Stromal cell of bone marrow (primary cell): Measurements from ENCODE around the gene C1orf21.
A peak's percentile ranks its signal among the peaks of the same experiment; 100 is the strongest.

Experiments used
- DNase-seq: peaks from one replicate; pipeline ENCODE4 v3.0.0-alpha.2; 2012; ENCODE audit warnings: low read depth

Gene C1orf21

DNA sequence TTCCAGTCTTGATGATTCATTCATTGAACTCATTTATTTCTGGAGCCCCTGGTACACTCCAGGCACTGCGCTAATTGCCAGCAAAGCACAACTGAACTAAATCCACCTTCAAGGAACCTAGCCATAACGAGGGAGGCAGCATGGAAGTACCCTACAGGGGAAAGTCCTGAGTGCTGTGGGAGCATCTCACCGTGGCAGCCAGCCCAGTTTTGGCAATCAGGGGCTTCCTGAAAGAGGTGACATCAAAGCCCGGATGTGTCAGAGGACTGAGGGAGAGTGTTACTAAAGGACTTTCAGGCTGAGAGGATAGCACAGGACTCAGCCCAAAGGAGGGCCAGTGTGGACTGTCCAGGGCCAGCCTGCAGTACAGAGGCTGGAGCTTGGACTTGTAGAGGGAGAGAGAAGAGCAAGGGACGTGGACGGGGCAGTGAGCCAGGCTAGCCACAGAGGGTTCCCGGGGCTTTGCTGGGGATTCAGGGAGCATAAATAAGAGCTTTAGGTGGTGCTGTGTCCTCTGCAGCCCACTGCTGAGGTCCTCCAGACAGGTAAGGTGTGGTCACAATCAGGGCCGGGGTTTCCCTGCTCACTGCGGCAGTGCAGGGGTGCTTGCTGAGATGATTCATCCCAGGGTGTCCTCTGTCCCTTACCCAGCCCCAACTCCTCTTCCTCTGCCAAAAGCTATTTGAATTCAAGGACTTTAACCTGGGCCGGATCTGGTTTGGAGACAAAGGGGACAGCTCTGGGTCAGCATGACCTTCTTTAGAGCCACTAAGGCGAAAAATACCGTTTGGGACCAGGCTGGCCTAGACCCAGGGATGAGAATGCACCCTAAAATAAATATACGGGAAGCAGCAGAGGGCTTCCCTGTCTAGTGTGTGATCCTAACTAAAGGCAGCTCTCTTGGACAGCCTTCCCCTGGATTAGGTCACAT, 239.5 kb downstream of the C1orf21 start:
- DNase-seq = no peak

DNA sequence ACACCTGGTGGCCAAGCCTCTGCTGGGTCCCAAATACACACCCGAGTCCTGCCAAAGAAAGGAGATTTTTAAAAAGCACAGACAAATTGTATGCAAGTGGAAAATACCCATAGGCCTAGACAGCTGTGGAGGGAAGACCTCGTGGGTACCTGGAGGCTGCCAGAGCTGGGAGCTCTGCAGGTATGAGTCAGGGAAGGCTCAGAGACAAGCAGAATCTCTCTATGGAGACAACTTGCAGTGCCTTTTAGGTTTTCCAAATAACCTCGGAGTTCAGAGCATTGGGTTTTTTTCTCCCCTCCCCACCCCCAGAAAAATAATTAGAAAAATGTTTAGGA, 240.1 kb downstream of the C1orf21 start:
- no peak for DNase-seq

DNA sequence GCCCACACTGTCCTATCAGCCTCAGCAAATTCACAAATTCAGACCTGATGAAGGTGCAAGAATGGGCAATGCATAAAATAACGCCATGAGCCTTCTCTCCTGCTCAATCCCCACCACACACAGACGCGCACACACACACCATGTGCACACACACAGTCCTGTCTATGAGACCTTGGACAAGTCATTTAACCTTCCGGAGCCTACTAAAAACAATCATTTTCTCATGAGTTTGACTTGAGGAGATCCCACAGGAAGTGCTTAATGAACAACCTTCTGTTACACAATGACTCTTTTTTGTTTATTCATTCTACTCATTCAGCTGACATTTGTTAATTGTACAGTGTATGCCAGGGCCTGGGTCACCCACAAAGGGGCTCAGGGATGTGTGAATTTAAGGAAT, 242.4 kb downstream of the C1orf21 start:
- DNase-seq = no peak

DNA sequence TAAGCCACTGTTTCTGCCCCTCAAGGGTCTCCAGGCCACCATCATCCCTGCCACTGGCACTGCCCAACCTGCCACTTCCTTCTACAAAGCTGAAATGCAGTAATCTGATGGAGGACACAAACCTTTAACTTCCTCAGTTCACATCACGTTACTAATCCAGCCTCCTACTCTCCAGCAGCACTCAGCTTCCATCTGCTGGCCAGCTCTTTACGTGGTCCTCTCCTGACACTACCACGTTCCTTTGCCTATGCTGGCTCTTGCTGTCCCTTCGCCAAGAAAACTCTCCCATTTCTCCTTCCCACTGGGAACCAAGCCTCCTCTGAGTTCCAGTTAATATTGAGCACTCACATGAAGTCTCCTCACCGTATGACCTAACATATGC, 243.8 kb downstream of the C1orf21 start:
- DNase-seq = no peak

DNA sequence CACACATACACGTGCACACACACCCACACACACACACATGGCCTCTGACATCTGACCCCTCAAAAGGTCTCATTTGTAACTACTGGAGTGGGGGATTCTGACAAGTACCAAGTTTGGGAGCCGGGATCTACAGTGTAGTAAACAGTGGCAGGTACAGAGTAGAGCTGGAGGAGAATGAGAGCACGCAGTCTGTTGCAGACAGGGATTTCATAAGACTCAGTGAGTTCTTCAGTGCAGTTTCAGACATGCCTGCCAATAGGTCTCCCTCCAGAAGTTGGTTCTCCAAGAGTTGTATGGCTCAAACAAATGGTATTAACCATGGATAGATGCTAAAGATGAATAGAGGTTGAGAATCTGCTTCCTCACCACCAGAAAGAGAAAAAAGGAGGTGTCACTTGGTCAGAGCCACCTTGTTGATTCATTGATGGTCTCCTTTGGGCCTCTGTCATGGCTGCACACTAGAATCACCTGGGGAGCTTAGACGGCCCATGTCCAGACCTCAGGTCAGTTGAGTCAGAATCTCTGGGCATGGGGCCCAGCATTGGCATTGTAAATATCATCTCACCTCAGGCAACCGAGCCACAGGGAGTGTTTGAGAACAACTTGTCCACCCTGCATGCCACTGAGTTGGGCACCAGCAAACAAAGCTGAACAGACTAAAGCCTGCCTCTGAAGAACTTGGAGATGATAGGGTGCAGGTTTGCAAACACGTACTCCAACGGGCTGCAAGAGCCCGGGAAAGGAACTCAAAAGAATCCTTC, 245.8 kb downstream of the C1orf21 start:
- DNase-seq = no peak

DNA sequence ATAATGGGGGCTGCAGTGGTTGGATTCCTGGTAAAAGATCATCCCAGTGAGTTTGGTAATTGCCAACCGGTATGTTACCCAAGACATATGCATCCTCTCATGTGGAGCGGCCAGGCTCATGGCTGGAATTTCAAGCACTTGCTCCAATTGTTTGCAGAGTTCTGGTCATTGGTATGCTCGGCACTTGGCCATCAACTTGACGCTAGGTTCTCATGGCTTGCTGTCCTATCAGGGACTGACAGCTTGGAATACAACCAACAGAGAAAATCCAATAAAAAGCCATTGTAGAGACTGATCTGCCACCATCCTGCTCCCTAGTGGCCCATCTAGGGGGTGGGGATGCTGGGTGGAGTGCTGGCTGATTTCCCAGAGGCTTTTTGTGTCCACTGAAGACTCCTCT, 247.0 kb downstream of the C1orf21 start:
- DNase-seq = no peak

DNA sequence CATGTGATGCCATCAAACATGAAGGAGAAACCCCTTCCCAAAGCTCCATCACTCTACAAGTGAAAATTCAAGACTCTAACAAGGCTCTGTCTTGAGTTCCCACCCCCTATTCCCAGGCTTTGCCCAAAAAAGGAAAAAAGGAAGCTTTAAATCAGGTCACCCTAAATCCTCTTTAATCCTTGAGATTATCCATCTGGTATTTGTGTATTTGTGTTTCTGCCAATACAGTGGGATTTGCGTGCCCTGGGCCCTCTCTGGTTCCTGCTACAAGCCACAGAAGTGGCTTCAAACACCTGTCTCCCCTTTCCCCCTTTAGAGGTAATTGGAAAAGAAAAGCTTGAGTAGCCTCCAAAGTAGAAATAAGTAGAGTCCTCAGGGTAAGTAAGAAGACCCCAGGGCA, 247.5 kb downstream of the C1orf21 start:
- DNase-seq = no peak

DNA sequence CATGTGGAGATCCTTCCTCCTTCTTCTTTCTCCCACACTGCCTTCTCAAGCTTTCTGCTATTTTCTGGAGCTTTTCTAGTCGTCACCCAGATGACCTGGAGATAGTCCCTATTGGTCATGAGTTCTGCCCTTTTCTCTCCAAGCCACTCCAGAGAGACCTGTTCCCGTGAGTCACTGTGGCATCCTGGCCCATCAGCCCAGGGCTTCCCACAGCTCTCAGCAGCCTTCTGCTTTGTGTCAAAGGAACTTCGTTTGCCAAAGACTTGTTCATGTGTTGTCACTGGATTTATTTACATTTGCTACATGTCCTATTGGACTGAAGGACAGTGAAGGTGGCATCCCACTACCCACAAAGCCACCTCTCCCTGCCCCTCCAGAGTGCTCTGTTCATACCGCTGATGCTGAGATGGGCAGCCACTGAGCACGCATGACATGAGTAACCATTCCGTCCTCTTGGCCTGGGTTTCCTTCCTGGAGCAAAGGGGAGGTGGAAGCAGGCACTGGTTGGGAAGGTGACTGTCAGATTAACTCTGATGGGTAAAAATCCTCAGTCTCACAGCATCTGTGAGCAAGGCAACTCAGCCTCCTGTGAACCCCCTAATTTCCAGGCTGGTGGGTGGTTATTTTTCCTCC, 248.6 kb downstream of the C1orf21 start:
- DNase-seq = no peak

DNA sequence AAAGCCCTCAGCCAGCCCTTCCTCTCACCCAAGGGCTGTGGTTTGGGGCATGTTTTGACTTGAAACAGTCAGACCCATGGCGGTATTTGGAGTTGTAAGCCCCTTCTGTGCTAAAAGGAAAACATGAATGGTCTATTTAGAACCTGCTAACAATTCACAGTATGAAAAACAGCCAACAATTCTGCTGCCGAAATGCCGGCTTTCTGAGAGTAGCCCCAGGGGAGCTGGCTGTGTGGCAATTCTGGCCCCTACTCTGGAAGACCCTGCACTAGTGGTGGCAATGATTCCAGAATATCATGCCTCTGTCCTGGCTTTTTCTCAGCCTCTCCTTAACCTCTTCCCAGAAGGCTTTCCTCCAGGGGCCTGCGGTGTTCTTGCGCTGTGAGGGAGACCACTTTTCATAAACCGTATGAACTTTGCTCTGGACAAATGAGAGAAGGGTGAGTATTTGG, 249.2 kb downstream of the C1orf21 start:
- DNase-seq = no peak

DNA sequence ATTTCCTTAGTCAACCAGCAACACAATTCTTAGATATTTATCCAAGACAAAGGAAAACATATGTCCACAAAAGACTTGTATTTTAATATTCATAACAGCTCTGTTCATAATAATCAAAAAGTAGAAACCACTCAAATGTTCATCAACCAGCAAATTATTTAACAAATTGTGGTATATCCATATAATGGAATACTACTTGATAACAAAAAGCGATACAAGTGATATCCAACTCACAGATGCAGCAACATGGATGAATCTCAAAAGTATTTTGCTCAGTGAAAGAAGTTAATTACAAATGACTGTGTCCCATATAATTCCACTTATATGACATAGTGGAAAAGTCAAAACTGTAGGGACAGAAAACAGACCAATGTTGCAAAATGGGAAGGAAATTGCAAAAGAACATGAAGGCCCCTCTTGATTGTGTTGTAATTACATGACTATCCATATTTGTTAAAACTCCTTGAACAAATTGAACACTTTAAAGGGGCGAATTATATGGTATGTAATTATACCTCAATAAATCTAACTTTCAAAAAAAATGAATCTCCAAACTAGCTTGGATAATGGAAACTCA, 250.9 kb downstream of the C1orf21 start:
- no peak for DNase-seq

DNA sequence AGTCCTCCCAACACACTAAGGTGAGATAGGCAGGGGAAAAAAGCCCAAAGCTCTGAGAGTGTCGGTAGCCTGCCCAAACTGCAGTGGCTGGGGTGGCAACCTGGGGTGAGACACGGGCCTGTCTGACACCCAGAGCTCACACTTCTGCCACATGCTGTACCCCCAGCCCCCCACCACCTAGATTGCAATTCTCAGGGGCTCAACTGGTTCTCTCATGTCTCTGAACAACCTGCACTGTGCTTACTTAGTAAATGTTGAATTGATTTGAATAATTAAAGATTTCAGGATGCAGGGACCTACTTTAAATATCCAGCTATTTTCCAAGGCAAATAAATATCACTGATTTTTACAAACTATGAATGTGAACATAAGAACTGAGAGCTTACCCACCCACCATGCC, 252.4 kb downstream of the C1orf21 start:
- no peak for DNase-seq

DNA sequence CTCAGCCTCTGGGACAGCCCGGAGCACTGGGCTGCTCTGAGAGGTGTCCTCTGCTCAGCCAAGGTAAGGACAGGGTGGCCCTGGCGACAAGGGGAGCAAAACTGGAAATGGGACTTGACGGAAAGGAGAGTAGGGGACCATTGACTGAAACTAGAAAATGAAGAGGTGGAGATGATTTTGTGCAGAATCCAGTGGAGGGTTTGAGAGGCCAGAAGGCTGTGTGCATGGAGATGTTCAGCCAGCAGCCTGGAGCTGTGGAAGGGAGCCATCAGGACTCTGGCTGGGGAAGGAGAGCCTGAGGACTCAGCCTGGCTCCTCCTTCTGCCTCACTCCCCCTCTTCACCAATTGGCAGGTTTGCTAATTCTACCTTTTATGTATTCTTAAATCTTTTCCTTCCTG, 253.7 kb downstream of the C1orf21 start:
- DNase-seq = no peak

DNA sequence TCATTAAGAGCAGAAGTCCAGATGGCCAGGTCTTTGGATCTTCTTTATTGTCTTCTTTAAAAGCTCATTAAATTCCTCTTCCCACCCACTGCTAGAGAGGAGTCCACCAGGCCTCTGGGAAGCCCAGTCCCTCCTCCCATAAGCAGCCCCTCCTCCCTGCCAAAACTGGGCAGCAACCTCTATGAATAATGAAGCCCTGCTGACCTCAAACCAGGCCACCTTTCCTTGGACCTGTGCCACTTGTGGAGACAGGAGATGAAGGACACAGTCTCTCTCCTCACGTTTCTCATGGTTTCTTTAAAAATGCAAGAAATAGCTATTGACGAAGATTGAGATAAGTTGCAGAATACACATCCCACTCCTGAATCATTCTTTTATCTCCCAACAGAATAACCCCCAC, 255.1 kb downstream of the C1orf21 start:
- DNase-seq = no peak

DNA sequence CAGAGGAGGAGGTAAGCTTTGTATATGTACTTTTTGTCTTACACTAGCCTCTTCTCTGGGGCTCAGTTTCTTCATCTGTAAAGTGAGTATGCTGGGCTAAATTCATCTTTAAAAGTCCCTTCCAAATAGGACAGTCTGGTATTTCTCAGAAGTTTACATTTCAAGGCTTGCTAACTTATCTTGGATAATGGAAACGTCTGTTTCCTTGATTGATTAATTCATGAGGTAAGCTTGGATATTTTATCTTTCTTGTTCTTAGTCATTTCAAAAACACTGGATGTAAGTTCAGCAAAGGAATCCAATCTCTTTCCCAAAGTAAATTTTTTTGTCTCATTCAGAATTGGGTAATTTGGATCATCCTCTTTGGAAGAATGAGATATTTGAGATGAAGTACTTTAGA, 256.8 kb downstream of the C1orf21 start:
- DNase-seq = no peak

DNA sequence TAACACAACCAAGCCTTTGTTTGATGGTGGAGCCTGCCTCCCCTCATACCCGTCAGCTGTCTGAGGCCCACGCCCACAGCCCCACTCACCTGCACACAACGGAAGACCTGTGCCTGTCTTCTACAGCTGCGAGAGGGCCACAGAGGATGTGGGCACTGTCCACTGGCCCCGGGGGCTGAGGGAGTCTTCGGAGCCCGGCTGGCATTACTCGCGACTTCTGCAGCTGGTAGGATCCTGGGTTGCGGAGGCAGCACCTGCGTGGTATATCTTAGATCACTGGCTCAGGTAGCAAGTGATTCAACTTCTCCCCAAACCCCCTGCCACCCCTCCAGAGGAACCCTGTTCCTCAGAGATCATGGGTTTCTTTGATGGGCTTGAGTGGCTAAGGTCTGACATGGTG, 257.9 kb downstream of the C1orf21 start:
- no peak for DNase-seq

DNA sequence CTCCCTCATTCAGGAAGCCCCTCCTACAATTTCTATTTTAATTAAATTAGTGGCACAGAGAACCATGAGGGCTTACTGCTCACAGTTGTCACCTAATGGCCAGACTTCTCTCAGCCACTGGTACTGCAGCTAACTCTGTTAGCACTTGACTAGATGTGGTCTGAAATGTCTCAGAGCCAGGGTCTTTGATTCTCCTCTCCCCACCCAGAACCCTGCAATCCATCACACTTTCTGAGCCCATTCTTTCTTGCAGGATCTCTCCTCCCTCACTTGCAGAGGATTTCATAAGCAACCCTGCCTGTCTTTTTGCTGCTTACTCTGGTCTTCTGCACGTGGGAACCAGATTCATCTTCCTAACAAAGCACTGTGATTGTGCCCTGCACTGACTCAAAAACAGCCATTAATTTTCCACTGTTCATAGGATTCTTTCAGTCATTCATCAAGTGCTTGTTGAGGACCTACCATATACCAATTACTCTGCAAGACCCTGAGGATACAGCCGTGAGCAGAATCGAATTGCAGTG, 259.4 kb downstream of the C1orf21 start:
- DNase-seq = no peak

DNA sequence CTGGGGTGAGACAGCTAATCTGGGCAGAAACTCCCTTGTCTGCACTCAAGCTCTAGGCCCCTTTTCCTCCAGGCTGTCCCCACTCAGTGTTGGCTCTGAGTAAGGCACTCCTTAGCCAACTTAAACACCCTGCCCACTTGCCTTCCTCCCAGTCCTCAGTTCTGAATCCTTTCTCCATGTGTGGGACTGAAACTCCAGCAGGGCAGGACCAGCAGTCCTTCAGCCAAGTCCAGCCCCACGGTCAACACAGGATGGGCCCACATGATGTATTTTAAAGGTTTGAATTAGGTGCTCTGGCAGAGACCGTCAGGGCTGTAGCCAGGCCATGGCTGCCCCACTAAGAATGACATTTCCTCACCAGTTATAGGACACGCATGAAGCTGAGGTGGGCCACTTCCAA, 260.0 kb downstream of the C1orf21 start:
- DNase-seq = no peak

DNA sequence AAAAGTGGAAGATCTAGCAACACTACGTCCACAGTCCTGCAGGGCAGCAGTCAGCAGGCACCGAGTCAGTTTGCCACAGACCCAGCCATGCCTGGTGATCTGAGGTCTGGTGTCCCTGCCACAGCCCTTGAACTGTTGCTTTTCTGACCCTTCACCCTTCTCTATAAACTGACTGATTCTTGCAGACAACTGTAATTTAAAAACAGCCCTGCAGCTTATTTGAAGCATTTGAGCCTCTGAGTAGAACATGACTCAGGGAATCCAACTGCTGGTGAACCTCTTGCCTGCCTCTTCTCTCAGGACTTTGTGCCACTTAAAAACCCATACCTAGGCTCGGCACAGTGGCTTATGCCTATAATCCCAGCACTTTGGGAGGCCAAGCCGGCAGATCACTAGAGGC, 260.6 kb downstream of the C1orf21 start:
- no peak for DNase-seq

DNA sequence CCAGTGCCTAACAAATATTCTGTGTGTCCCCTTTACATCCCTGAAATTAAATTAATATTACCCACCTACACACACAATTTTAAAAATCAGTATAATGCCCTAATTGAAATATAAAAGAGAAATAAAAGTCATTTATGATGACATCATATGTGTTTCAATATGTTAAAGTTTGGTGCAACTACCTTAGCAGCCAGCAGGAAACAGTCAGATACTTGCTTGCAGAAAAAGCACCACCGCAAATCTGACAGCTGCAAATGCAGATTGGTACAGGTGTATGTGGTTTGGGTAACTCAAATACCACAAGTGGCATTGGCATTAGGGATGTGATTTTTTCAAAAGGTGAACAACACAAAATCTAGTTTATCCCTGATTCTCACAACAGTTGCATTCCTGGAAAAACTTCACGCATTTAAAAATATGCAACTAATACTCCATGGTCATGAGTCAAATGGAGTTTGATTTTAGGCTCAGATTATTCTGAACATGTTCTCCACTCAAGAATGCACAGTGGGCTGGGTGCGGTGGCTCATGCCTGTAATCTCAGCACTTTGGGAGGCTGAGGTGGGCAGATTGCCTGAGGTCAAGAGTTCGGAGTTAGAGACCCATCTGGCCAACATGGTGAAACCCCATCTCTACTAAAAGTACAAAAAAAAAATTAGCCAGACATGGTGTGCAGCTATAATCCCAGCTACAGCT, 261.5 kb downstream of the C1orf21 start:
- DNase-seq = no peak

DNA sequence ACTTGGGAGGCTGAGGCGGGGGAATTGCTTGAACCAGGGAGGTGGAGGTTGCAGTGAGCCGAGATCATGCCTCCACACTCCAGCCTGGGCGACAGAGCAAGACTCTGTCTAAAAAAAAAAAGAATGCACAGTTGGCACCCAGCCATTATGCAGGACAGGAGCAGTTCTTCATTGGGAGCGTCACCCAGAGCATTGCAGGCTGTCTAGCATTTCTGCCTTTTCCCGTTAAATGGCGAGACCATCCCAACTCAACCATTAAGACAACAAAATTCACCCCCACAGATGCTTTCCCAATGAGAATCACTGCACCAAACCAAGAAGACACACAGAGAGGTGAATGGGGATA, 262.0 kb downstream of the C1orf21 start:
- no peak for DNase-seq

DNA sequence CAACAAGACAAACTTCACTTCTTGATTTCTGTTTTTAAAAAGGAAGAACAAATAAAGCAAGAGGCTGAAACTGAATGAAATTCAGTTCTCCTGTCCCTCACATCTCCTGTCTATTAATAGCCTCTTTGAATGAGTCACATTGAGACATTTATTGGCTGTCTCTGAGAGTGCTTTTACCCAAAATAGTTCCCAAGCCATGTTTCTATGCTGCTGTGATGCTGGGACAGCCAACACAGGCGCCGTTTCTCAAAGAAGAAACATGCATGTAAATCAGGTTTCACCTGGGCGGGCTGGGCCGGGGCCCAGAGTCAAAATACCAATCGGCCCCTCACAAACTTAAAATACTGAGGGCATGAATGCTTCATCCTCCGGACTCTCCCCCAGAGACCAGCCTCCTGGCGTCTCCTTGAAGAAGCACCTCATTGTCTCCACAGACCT, 262.6 kb downstream of the C1orf21 start:
- DNase-seq = peak; percentile 58
